GM23248 (cell line): ENCODE data around the gene CYP27A1. TPM values are rescaled to one million over a fixed set of nuclear protein-coding genes. Genes with fewer than 3 reads are reported as not detected.

Source experiments
- DNase-seq: peaks from one replicate; pipeline ENCODE4 v3.0.0-alpha.2; 2015
- H2AFZ ChIP-seq: fragments of 200-600 bp; sonication (generic); 2 replicates; pipeline ENCODE4 v1.6.1; 2016; ENCODE audit warnings: antibody characterized with exemption
- H3F3A ChIP-seq: fragments of 200-600 bp; sonication (generic); 2 replicates; pipeline ENCODE4 v1.6.1; 2016; ENCODE audit warnings: mild to moderate bottlenecking, antibody characterized with exemption, mixed run types; ENCODE audit not compliant: insufficient read depth
- H3K27ac ChIP-seq: fragments of 200-600 bp; sonication (generic); 2 replicates; pipeline ENCODE4 v1.5.1; 2016; ENCODE audit warnings: mild to moderate bottlenecking
- H3K27me3 ChIP-seq: fragments of 200-600 bp; sonication (generic); replicated peaks from 2 replicates; pipeline ENCODE4 v1.6.1; 2016; ENCODE audit warnings: mild to moderate bottlenecking; ENCODE audit not compliant: insufficient read depth
- H3K36me3 ChIP-seq: fragments of 200-600 bp; sonication (generic); 2 replicates; pipeline ENCODE4 v1.6.1; 2016; ENCODE audit warnings: low read depth, mild to moderate bottlenecking
- H3K4me1 ChIP-seq: fragments of 200-600 bp; sonication (generic); 2 replicates; pipeline ENCODE4 v1.6.1; 2016; ENCODE audit warnings: mild to moderate bottlenecking; ENCODE audit not compliant: insufficient read depth
- H3K4me2 ChIP-seq: fragments of 200-600 bp; sonication (generic); one replicate; pipeline ENCODE4 v1.6.1; 2016; ENCODE audit warnings: mild to moderate bottlenecking; ENCODE audit not compliant: unreplicated experiment
- H3K4me3 ChIP-seq: fragments of 200-600 bp; sonication (generic); 2 replicates; pipeline ENCODE4 v1.5.1; 2016; ENCODE audit warnings: mild to moderate bottlenecking
- H3K79me2 ChIP-seq: fragments of 200-600 bp; sonication (generic); 2 replicates; pipeline ENCODE4 v1.6.1; 2016; ENCODE audit warnings: mild to moderate bottlenecking; ENCODE audit not compliant: insufficient read depth
- H3K9ac ChIP-seq: fragments of 200-600 bp; sonication (generic); 2 replicates; pipeline ENCODE4 v1.6.1; 2016; ENCODE audit warnings: mild to moderate bottlenecking
- H3K9me2 ChIP-seq: fragments of 200-600 bp; sonication (generic); 2 replicates; pipeline ENCODE4 v1.6.1; 2016; ENCODE audit warnings: mixed run types, mild to moderate bottlenecking, moderate library complexity; ENCODE audit not compliant: insufficient read depth
- H3K9me3 ChIP-seq: fragments of 200-600 bp; sonication (generic); one replicate; pipeline ENCODE4 v1.6.1; 2017; ENCODE audit warnings: low read depth
- H4K20me1 ChIP-seq: fragments of 200-600 bp; sonication (generic); 2 replicates; pipeline ENCODE4 v1.6.0; 2016; ENCODE audit not compliant: insufficient read depth
- EZH2 ChIP-seq: fragments of 200-600 bp; sonication (generic); IDR thresholded peaks from 2 replicates; pipeline ENCODE4 v1.6.1; 2018; ENCODE audit warnings: antibody characterized with exemption, mild to moderate bottlenecking; ENCODE audit not compliant: insufficient read depth, poor library complexity, severe bottlenecking
- EZH2phosphoT487 ChIP-seq: fragments of 200-600 bp; sonication (generic); IDR thresholded peaks from 2 replicates; pipeline ENCODE4 v1.6.1; 2018; ENCODE audit warnings: antibody characterized with exemption, moderate library complexity, mild to moderate bottlenecking, low read depth; ENCODE audit not compliant: insufficient read depth
- WGBS, 2 experiments: methylation state at CpG; one replicate each; pipeline ENCODE4 v1.1.6; 2015 to 2017; ENCODE audit warnings: low lambda C conversion rate in 2 of 2, low coverage in 1 of 2; ENCODE audit errors: missing lambda C conversion rate in 2 of 2; 5-methylcytosine and 5-hydroxymethylcytosine counted together
- in situ Hi-C: fragments of 300-500 bp; cut with MboI; formaldehyde crosslinking; loops from 2 replicates; pipeline ENCODE4 v1.15.0; 2020
- polyA plus RNA-seq: library from polyadenylated mRNA; unstranded; fragments of >200 nt; fragmentation: Nextera tagmentation; extraction: Ambion mirVana; gene quantifications from 2 replicates; pipeline ENCODE4 v1.2.1, GENCODE V29; 2016
- total RNA-seq: library from RNA; depleted of rRNA; stranded (reverse); fragments of >200 nt; shearing (Covaris generic); gene quantifications from 2 replicates; pipeline ENCODE4 v1.2.3, GENCODE V29; 2014

CYP27A1 gene
- total and polyA plus RNA-seq, 2 experiments from 2014 or later: 2.9 to 4.1 TPM

DNA sequence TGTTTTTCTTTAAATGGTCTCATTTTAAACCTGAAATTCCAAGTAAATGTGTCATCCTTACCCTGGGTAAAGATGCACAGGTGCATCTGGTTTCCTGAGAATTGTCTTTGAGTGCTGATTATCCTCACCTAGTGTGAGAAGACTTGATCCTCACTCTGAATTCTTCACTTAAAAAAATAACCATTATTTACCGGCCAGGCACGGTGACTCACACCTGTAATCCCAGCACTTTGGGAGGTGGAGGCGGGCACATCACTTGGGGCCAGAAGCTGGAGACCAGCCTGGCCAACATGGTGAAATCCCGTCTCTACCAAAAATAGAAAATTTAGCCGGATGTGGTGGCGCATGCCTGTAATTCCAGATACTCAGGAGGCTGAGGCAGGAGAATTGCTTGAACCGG lies 67.8 kb downstream of the CYP27A1 start:
- Histone ChIP-seq H3K9ac (no peak overlapping the region), H2AFZ (no peak overlapping the region), H3K27me3 (no peaks in the 10 kb centered on the region), H3K9me3 (no peaks in the 10 kb centered on the region), H3K4me2 (no peak overlapping the region), H3F3A (no peaks in the 10 kb centered on the region), H3K79me2 (no peaks in the 10 kb centered on the region), H3K9me2 (no peaks in the 10 kb centered on the region), H4K20me1 (no peaks in the 10 kb centered on the region), H3K4me1 (no peaks in the 10 kb centered on the region), H3K36me3 (no peaks in the 10 kb centered on the region), H3K4me3 (no peak overlapping the region), H3K27ac (no peak overlapping the region)
- DNase-seq: no peak
- TF ChIP-seq EZH2: no peak
- 84 to 87% methylated on average over 7 of the region's 7 CpGs for WGBS, 2 experiments
- in situ Hi-C loops: loop anchor here (10.0 kb wide), 1 partner anchor 125 kb away; no protein-coding TSS in a partner anchor

GRCh38 chr2:218850796-218851195 lies 68.8 kb downstream of the CYP27A1 start:
- Histone ChIP-seq H3K4me1 (no peaks in the 10 kb centered on the region), H3K9me3 (no peaks in the 10 kb centered on the region), H3F3A (no peaks in the 10 kb centered on the region), H3K27ac (no peak overlapping the region), H3K4me2 (no peak overlapping the region), H3K9ac (no peak overlapping the region), H3K4me3 (no peak overlapping the region), H3K27me3 (no peaks in the 10 kb centered on the region; the same call in 1 of the 2 replicates), H2AFZ (no peak overlapping the region), H3K36me3 (no peaks in the 10 kb centered on the region), H4K20me1 (no peaks in the 10 kb centered on the region), H3K79me2 (no peaks in the 10 kb centered on the region), H3K9me2 (no peaks in the 10 kb centered on the region)
- TF ChIP-seq EZH2phosphoT487: no peak
- TF ChIP-seq EZH2: no peak
- DNase-seq: no peak
- in situ Hi-C loops: no loop called here
- WGBS, 2 experiments: 73 to 77% methylated on average over 2 of the region's 2 CpGs

DNA sequence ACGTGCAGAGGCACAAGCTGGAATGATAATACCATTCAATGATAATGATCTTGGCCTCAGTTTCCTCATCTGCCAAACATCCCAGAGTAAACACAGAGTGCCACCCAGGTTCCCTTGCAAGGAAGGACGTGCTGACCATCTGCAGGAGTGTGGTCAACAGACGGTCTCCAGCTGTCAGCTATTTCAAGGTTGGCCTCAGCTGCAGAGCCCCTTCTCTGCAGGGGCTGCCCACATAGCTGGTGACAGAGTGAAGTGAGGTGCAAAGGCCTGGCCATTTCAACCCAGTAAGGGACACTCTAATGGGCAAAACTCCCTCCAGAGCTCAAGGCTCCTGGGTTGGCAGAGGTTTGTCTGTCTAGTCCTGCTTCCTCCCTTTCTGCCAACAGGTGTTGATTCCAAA lies 69.3 kb downstream of the CYP27A1 start:
- Histone ChIP-seq H3F3A (no peaks in the 10 kb centered on the region), H3K9me3 (no peaks in the 10 kb centered on the region), H3K36me3 (no peaks in the 10 kb centered on the region), H3K79me2 (no peaks in the 10 kb centered on the region), H3K9me2 (no peaks in the 10 kb centered on the region), H2AFZ (no peak overlapping the region), H3K4me2 (no peak overlapping the region), H3K4me1 (no peaks in the 10 kb centered on the region), H4K20me1 (no peaks in the 10 kb centered on the region), H3K27me3 (no peaks in the 10 kb centered on the region; the same call in 1 of the 2 replicates), H3K27ac (no peak overlapping the region), H3K9ac (no peak overlapping the region), H3K4me3 (no peak overlapping the region)
- no peak for DNase-seq
- in situ Hi-C loops: no loop called here
- TF ChIP-seq EZH2 (no peak), EZH2phosphoT487 (no peak)
- WGBS, 2 experiments: 29% methylated on average over 3 of the region's 3 CpGs

- Histone ChIP-seq H3K79me2 (no peaks in the 10 kb centered on the region), H3K27ac (no peak overlapping the region), H3K4me1 (no peaks in the 10 kb centered on the region), H3K9ac (no peak overlapping the region), H3K4me3 (no peak overlapping the region), H3K36me3 (no peaks in the 10 kb centered on the region), H2AFZ (no peak overlapping the region), H3K9me2 (no peaks in the 10 kb centered on the region), H3K9me3 (no peaks in the 10 kb centered on the region), H3F3A (no peaks in the 10 kb centered on the region), H3K27me3 (peaks cover 7% of the 10 kb centered on the region), H3K4me2 (no peak overlapping the region), H4K20me1 (no peaks in the 10 kb centered on the region)
- WGBS, 2 experiments: 25 to 26% methylated on average over 16 of the region's 16 CpGs
- TF ChIP-seq EZH2: no peak
- no peak for TF ChIP-seq EZH2phosphoT487
- DNase-seq: peak; percentile 69
- in situ Hi-C loops: no loop called here
These were observed 71.1 kb downstream of the CYP27A1 start for GRCh38 chr2:218852911-218853667.

DNA sequence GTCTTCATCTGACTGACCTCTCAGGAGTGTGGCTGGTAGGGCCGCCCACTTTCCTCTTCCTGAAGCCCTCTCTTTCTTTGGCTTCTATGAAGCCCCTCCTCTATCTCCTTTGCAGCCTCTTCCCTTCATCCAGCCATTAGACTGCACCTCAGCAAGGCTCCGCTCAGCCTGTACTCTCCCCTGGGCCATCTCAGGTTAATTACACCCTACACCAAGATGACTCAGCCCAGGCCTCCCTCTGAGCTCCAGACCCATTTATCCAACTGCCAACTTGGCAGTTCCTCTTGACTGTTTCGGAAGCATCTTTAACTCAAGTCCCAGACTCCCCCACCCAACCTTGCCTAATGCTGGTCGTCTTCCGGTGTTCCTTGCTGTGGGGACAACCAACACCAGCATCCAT lies 71.8 kb downstream of the CYP27A1 start:
- in situ Hi-C loops: no loop called here
- peaks cover 14% of the 10 kb centered on the region for H3K27me3 ChIP-seq
- no peak overlapping the region for H3K4me2 ChIP-seq
- TF ChIP-seq EZH2phosphoT487 (no peak), EZH2 (no peak)
- H3K9me3 ChIP-seq: no peaks in the 10 kb centered on the region
- no peak overlapping the region for H3K4me3 ChIP-seq
- H3K4me1 ChIP-seq: no peaks in the 10 kb centered on the region
- H3K27ac ChIP-seq: no peak overlapping the region
- H3K9me2 ChIP-seq: no peaks in the 10 kb centered on the region
- H4K20me1 ChIP-seq: no peaks in the 10 kb centered on the region
- no peaks in the 10 kb centered on the region for H3K36me3 ChIP-seq
- peak; percentile 57 for DNase-seq
- no peak overlapping the region for H2AFZ ChIP-seq
- no peaks in the 10 kb centered on the region for H3K79me2 ChIP-seq
- 43 to 44% methylated on average over 5 of the region's 5 CpGs for WGBS, 2 experiments
- H3F3A ChIP-seq: no peaks in the 10 kb centered on the region
- no peak overlapping the region for H3K9ac ChIP-seq
